ENCODE results near the gene PTGER2. TPM values are rescaled to one million over a fixed set of nuclear protein-coding genes. Genes with fewer than 3 reads are reported as not detected.

PTGER2 gene
- total RNA-seq, 1 experiment from 2014 or later: 2.5 TPM

DNA sequence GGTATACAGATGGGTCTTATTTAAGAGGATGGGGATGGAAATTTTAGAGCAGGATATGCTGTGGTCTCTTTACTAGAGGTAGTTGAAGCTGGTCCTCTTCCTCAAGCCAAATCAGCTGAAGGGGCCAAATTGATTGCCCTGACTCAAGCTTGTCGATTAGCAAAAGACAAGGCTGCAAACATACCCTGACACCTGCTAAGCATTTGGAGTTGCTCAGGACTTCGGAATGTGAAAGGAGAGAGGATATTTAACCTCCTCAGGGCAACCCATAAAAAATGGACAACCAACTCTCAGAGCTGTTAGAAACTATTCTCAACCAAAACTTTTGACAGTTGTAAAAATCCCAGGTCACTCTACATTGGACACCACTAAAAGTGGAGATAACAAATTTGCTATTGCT lies 31.0 kb upstream of the PTGER2 start:
- no peak overlapping the region for H3K27ac ChIP-seq
- H3K4me1 ChIP-seq (replicated peaks): 0 out of 2 replicates have a peak, but pooled peaks cover 3% of the 10 kb centered on the region
- no peaks in the 10 kb centered on the region for H3K36me3 ChIP-seq
- H3K9me3 ChIP-seq (replicated peaks): no peaks in the 10 kb centered on the region
- H3K4me3 ChIP-seq: no peak overlapping the region
- no peak for DNase-seq (ENCODE audit: low read depth in 1 of 2, low spot score in 2 of 2)
- no peaks in the 10 kb centered on the region for H3K27me3 ChIP-seq (replicated peaks)

DNA sequence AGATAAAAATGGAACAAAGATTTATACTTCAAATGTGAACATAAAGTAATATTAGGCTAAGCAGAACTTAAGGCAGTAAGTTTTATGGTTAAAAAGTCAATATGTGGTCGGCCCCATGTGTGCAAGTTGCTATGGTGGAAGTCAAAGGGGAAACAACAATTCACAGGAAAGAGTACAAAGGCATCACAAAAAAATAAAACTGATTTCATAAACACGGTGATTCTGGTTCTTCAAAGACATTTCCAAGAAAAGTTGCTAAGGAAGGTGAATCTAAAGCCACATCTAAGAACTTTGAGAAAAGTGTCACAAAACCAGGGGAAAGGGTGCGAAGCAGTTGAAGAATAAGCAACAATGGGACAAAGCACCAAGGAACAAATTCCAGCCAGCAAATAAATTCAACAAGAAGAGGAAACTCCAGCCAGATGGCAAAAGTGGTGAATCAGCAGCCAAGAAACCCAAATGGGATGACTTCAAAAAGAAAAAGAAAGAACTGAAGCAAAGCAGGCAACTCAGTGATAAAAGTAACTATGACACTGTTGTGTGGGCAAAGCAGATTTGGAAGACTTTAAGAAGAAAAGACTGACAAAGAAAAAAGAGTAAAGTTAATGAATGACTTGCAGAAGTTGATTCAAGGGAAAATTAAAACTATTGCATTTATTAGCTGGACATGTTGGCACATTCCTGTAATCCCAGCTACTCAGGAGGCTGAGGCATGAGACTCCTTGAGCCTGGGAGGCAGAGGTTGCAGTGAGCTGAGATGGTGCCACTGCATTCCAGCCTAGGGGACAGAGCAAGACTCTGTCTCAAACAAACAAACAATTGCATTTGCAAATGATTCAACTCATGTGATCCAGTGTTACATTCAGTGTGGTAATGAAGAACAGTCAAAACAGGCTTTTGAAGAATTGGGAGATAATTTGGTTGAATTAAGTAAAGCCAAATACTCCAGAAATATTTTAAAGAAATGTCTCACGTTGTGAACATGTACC lies 27.2 kb upstream of the PTGER2 start:
- Histone ChIP-seq H3K27ac (no peak overlapping the region), H3K27me3 (replicated peaks) (no peaks in the 10 kb centered on the region), H3K4me1 (replicated peaks) (no peaks in the 10 kb centered on the region), H3K9me3 (replicated peaks) (no peaks in the 10 kb centered on the region), H3K36me3 (no peaks in the 10 kb centered on the region), H3K4me3 (no peak overlapping the region)
- DNase-seq (ENCODE audit: low read depth in 1 of 2, low spot score in 2 of 2): no peak

DNA sequence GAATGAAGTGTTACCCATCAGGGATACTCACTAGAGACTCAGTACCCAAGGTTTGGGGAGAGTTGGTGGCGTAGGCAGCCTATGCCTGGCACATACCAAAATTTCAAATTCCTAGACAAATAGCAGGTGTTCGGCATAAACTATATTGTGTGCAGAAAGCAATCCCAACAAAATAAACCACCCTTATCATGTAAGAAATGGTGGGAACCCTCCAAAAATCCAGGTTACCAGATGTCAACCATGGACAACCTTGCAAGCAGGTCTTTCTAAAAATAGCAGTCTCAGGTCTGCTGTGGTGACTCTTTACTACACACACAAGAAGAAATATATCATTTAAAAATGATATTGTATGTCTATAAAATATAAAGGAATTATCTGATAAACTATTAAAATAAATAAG lies 17.7 kb upstream of the PTGER2 start:
- no peaks in the 10 kb centered on the region for H3K36me3 ChIP-seq
- H3K27ac ChIP-seq: no peak overlapping the region
- H3K4me3 ChIP-seq: no peak overlapping the region
- H3K4me1 ChIP-seq (replicated peaks): no peaks in the 10 kb centered on the region
- no peaks in the 10 kb centered on the region for H3K9me3 ChIP-seq (replicated peaks)
- DNase-seq (ENCODE audit: low read depth in 1 of 2, low spot score in 2 of 2): no peak
- peaks cover 3% of the 10 kb centered on the region; the same call in 1 of the 2 replicates for H3K27me3 ChIP-seq (replicated peaks)

DNA sequence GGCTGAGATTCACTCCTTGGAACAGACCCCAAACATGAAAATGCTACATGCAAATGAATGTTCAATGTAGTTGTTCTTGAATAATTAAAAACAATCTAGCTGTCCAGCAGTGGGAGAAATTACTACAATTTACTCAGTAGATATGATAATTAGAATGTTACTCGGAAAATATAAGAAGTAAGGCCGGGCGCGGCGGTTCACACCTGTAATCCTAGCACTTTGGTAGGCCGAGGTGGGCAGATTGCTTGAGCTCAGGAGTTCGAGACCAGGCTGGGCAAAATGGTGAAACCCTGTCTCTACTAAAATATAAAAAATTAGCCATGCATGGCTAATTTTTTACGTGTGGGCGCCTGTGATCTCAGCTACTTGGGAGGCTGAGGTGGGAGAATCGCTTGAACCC lies 15.3 kb upstream of the PTGER2 start:
- DNase-seq (ENCODE audit: low read depth in 1 of 2, low spot score in 2 of 2): no peak
- Histone ChIP-seq H3K4me1 (replicated peaks) (no peaks in the 10 kb centered on the region), H3K4me3 (no peak overlapping the region), H3K36me3 (no peaks in the 10 kb centered on the region), H3K9me3 (replicated peaks) (no peaks in the 10 kb centered on the region), H3K27ac (no peak overlapping the region), H3K27me3 (replicated peaks) (peaks cover 3% of the 10 kb centered on the region; the same call in 1 of the 2 replicates)

DNA sequence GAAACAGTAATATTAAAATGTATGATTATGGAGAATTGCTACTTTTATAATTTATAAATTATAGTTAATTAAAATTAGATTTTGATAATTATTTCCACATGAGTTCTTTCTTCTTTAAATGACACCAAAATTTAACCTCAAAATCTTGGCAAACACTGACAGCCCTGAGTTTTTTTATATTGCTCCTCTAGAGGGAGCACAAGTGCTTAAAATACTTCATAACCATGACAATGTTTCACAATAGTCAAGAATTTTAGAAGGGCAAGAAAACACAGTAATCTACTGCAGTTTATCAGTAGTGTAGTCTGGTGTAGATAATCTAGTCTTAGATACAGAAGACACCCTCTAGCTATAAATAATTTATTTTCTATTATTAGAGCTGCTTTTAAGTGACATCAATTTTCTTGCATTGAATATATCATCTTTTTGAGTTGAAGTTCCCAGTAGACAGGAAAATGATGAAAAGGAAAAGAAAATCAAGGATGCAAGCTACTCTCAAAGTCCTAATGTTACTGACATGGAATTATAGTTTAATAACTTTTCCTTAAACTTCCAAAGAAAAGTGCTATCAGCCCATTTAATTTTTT lies 14.3 kb upstream of the PTGER2 start:
- no peaks in the 10 kb centered on the region for H3K9me3 ChIP-seq (replicated peaks)
- H3K4me3 ChIP-seq: no peak overlapping the region
- no peaks in the 10 kb centered on the region for H3K4me1 ChIP-seq (replicated peaks)
- H3K27me3 ChIP-seq (replicated peaks): no peaks in the 10 kb centered on the region
- peak in 1 of 2 experiments; percentile 19 for DNase-seq (ENCODE audit: low read depth in 1 of 2, low spot score in 2 of 2)
- no peak overlapping the region for H3K27ac ChIP-seq
- no peaks in the 10 kb centered on the region for H3K36me3 ChIP-seq

DNA sequence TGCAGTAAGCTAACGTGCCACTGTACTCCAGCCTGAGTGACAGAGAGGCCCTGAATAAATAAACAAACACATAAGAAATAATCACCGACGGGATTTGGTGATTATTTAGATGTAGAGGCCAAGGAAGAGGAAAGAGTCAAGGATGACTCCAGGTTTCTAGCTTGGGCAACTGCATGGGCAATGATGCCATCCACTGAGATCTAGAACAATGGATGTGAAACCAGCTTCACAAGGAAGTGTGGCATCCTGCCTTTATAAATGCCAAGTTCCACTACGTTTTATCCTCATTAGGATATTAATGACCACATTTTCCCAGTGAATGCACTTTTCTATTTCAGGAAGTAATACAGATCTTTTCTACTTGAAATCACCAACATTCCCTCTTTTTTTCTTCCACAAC lies 10.9 kb upstream of the PTGER2 start:
- Histone ChIP-seq H3K27me3 (replicated peaks) (no peaks in the 10 kb centered on the region), H3K9me3 (replicated peaks) (no peaks in the 10 kb centered on the region), H3K4me3 (no peak overlapping the region), H3K36me3 (no peaks in the 10 kb centered on the region), H3K27ac (no peak overlapping the region), H3K4me1 (replicated peaks) (no peaks in the 10 kb centered on the region)
- DNase-seq (ENCODE audit: low read depth in 1 of 2, low spot score in 2 of 2): no peak

DNA sequence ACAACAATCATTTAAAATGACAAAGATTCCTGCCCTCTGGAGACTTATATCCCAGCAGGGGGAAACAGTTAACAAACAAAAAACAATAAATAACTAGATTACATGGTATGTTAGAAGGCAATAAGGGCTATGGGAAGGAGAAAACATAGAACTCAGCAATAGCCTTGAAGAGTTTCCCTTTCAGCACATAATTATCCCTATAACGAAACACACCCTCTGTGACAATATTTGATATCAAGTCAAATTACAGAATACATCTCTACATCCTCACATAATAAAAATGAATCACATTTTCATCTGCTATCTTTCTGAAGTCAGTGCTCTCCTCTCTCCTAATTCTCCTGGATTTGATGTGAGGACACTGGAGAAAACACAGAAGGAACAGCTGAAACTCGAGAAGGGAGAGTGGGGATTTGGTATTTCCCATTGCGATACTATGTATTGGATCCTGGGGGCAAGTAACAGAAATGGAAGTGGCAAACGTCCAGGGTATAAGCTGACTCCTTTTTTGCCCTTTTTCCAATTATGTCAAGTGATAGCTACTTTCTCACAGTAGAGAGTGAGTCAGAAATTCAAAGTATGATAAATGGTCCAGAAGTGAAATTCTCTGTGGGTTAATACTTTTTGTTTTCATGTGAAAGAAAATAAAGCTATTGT lies 9.7 kb upstream of the PTGER2 start:
- H3K27me3 ChIP-seq (replicated peaks): no peaks in the 10 kb centered on the region
- no peaks in the 10 kb centered on the region for H3K9me3 ChIP-seq (replicated peaks)
- no peaks in the 10 kb centered on the region for H3K4me1 ChIP-seq (replicated peaks)
- H3K36me3 ChIP-seq: no peaks in the 10 kb centered on the region
- no peak overlapping the region for H3K27ac ChIP-seq
- no peak overlapping the region for H3K4me3 ChIP-seq
- no peak for DNase-seq (ENCODE audit: low read depth in 1 of 2, low spot score in 2 of 2)

DNA sequence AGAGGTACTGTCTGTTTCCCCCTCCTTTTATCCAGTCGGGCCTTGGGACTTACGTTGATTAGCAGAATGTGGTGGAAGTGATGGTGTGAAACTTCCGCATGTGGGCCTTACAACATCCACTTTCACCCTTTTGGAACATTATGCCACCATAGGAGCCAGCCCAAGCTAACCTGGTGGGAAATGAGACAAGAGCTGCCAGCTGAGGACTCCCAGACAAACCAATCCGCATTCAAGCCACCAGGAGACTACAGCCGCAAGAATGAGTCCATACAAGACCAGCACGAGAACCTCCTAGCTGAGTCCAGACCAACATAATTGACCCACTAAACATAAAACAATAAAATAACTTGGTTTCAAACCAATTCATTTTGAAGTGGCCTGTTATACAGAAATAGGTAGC lies 9.1 kb upstream of the PTGER2 start:
- H3K27ac ChIP-seq: no peak overlapping the region
- H3K4me3 ChIP-seq: no peak overlapping the region
- no peaks in the 10 kb centered on the region for H3K36me3 ChIP-seq
- H3K9me3 ChIP-seq (replicated peaks): no peaks in the 10 kb centered on the region
- no peaks in the 10 kb centered on the region for H3K27me3 ChIP-seq (replicated peaks)
- no peaks in the 10 kb centered on the region for H3K4me1 ChIP-seq (replicated peaks)
- no peak for DNase-seq (ENCODE audit: low read depth in 1 of 2, low spot score in 2 of 2)

DNA sequence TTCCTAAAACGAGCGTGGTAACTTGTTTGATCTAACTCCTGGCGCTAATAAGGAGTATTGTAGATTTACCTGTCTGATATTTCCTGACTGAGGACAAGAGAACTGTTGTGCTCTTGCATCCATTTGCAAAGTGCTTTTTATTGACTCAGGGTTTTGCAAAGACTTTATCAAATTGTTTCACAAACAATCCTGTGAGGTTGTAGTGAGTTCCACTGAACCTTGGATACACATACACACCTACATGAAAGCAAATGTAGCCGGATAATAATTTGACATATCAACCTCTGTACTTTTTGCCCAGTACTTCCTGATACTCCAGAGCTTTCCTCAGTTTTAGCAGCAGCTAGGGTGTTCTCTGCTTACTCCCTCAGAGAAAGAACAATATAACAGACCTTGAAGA lies 6.7 kb upstream of the PTGER2 start:
- Histone ChIP-seq H3K9me3 (replicated peaks) (no peaks in the 10 kb centered on the region), H3K4me1 (replicated peaks) (no peaks in the 10 kb centered on the region), H3K27ac (no peak overlapping the region), H3K27me3 (replicated peaks) (no peaks in the 10 kb centered on the region), H3K4me3 (no peak overlapping the region), H3K36me3 (no peaks in the 10 kb centered on the region)
- DNase-seq (ENCODE audit: low read depth in 1 of 2, low spot score in 2 of 2): no peak

DNA sequence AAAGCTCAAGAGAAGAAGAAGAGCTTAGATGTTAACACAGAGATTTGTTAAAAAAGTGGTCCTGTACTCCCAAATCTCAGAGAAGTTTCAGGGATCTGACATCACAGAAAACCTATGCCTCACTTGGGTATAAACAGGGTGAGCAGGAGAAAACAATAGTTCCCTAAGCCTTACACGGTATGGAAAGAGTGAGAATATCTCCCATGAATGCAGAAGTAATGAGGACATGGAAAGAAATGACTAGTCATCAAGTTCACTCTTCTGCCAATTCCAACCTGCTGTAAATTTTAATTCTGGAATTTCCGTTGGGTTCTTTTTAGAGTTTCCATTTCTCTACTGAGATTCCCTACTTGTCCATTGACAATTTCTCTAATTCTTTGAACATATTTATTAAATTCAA lies 6.2 kb upstream of the PTGER2 start:
- Histone ChIP-seq H3K4me3 (no peak overlapping the region), H3K27ac (no peak overlapping the region), H3K27me3 (replicated peaks) (no peaks in the 10 kb centered on the region), H3K4me1 (replicated peaks) (peaks cover under 1% of the 10 kb centered on the region; the same call in 1 of the 2 replicates), H3K36me3 (no peaks in the 10 kb centered on the region), H3K9me3 (replicated peaks) (no peaks in the 10 kb centered on the region)
- DNase-seq (ENCODE audit: low read depth in 1 of 2, low spot score in 2 of 2): no peak

DNA sequence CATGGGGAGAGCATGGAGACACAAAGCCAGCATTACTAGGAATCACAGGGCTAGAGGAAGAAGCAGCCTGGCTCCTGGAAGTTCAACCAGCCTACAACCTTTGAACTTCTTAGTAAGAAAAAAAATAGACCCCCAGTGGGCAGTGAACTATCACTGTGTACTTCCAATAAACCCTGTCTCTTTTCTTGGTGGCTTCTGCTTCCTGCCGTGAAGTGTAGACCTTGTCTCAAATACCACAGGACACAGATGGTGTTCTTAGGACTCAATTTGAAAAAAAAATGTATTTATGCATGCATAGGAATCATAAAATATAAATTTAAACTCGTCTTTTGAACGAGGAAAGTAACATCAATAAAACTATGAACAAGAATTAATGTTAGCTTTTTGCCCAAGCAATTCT lies 3.6 kb upstream of the PTGER2 start:
- DNase-seq (ENCODE audit: low read depth in 1 of 2, low spot score in 2 of 2): no peak
- H3K27me3 ChIP-seq (replicated peaks): no peaks in the 10 kb centered on the region
- H3K9me3 ChIP-seq (replicated peaks): no peaks in the 10 kb centered on the region
- no peak overlapping the region for H3K4me3 ChIP-seq
- no peaks in the 10 kb centered on the region for H3K36me3 ChIP-seq
- peaks cover 18% of the 10 kb centered on the region for H3K4me1 ChIP-seq (replicated peaks)
- H3K27ac ChIP-seq: no peak overlapping the region

DNA sequence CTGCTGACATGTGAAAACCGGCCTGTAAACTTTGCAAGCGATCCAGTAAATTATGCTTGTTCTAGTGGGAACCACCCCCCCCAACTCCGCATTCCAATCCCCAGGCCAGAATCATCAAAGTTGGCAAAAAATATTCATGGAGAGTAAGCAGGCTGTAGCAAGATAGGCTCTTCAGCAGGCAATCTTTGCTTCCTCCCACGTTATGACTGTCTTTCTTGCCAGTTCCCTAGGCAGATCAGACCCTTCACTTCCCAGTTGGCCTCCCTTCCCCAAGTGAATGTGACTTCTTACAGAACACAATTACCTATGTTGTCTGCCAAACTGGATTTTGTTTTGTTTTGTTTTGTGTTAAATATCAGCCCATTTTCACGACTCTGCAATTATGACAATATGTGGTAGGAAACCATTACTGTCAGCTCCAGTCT lies 1.2 kb upstream of the PTGER2 start:
- no peak overlapping the region for H3K4me3 ChIP-seq

DNA sequence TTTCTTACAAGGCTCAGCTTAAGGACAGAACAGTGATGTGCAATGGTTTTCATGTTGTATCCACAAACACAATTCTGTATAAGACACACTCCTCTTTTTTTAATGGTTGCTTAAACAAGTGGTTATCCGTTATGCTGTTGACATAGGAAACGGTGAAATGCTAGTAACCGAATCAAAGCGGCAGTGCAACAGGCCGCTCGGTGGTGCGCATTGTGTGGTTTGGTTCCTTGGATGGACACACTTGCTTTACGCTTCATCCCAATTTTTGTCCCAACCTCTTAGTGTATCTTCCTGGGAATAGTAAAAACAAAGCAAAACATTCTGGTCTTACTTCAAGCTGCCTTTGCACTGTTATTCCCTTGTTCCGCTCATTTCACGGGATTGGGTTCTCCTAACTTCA lies 650 bp upstream of the PTGER2 start:
- peaks cover 18% of the 10 kb centered on the region for H3K4me1 ChIP-seq (replicated peaks)
- peak overlapping the region; percentile 41 for H3K4me3 ChIP-seq
- H3K36me3 ChIP-seq: no peaks in the 10 kb centered on the region
- H3K9me3 ChIP-seq (replicated peaks): no peaks in the 10 kb centered on the region
- DNase-seq (ENCODE audit: low read depth in 1 of 2, low spot score in 2 of 2): no peak
- H3K27me3 ChIP-seq (replicated peaks): no peaks in the 10 kb centered on the region
- no peak overlapping the region for H3K27ac ChIP-seq

More for the DNA sequence above, 1.2 kb upstream of the PTGER2 start:
- Histone ChIP-seq H3K36me3 (no peaks in the 10 kb centered on the region), H3K9me3 (replicated peaks) (no peaks in the 10 kb centered on the region), H3K27ac (no peak overlapping the region), H3K27me3 (replicated peaks) (no peaks in the 10 kb centered on the region), H3K4me1 (replicated peaks) (peaks cover 18% of the 10 kb centered on the region)
- no peak for DNase-seq (ENCODE audit: low read depth in 1 of 2, low spot score in 2 of 2)

Data from SJSA1 (cell line).